ENCODE data around the gene HOXA1. TPM values are rescaled to one million over a fixed set of nuclear protein-coding genes. Genes with fewer than 3 reads are reported as not detected.
A peak's percentile ranks its signal among the peaks of the same experiment; 100 is the strongest.

HOXA1 gene
- total RNA-seq, 1 experiment from 2014 or later: 4.4 TPM

- H3K9me2 ChIP-seq (replicated peaks; ENCODE audit: insufficient read depth, low read length): no peaks in the 10 kb centered on the region
- H3K36me3 ChIP-seq (ENCODE audit: insufficient read depth, low read length): no peaks in the 10 kb centered on the region
- H3K4me3 ChIP-seq (ENCODE audit: low read length): no peak overlapping the region
- peaks cover 11% of the 10 kb centered on the region for H3K4me1 ChIP-seq (ENCODE audit: low read length)
- 0 out of 2 replicates have a peak, but pooled peaks cover 8% of the 10 kb centered on the region for H4K20me1 ChIP-seq (ENCODE audit: insufficient read depth, low read depth, low read length)
- H3K27me3 ChIP-seq (ENCODE audit: low read length): no peaks in the 10 kb centered on the region
- no peaks in the 10 kb centered on the region for H3K9me3 ChIP-seq (ENCODE audit: low read length)
- H3K4me2 ChIP-seq (ENCODE audit: low read depth, low read length, poor library complexity, severe bottlenecking): no peak overlapping the region
- no peak overlapping the region for H3K27ac ChIP-seq (ENCODE audit: low read length)
- no peak overlapping the region for H3K9ac ChIP-seq (ENCODE audit: low read length)
- DNase-seq: no peak
- no peak overlapping the region for H2AFZ ChIP-seq (ENCODE audit: low read length)
- peaks cover 15% of the 10 kb centered on the region for H3K79me2 ChIP-seq (ENCODE audit: low read length)
These were observed 5.6 kb upstream of the HOXA1 start for GRCh38 chr7:27101171-27101956.

DNA sequence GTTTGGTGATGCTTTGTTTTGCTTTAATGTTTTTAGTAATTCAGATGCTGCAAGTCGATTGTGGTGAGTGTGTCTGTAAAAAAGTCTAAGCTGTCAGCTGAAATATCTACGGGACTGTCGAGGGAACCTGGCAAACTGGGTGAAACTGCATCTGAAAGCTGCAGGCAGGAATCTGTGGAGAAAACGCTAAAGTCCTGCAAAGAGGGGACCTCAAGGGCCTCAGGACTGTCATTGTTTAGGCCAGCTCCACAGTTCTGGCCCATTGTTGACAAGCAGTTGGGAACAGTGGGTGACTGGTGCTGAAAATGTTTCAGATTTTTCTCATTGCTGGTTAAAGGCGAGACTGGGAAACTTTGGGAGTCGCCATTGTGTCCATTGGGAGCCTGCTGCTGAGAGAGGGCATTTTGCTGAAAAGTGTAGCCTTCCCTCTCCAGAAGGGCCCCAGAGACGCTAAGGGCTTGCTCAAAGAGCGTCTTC is 4.9 kb upstream of the HOXA1 start:
- H3K27ac ChIP-seq (ENCODE audit: low read length): no peak overlapping the region
- peaks cover 15% of the 10 kb centered on the region for H3K79me2 ChIP-seq (ENCODE audit: low read length)
- no peaks in the 10 kb centered on the region for H3K9me3 ChIP-seq (ENCODE audit: low read length)
- H3K36me3 ChIP-seq (ENCODE audit: insufficient read depth, low read length): no peaks in the 10 kb centered on the region
- no peak overlapping the region for H3K9ac ChIP-seq (ENCODE audit: low read length)
- H3K4me2 ChIP-seq (ENCODE audit: low read depth, low read length, poor library complexity, severe bottlenecking): no peak overlapping the region
- H2AFZ ChIP-seq (ENCODE audit: low read length): no peak overlapping the region
- H3K4me1 ChIP-seq (ENCODE audit: low read length): peaks cover 11% of the 10 kb centered on the region
- no peak for DNase-seq
- H4K20me1 ChIP-seq (ENCODE audit: insufficient read depth, low read depth, low read length): 0 out of 2 replicates have a peak, but pooled peaks cover 8% of the 10 kb centered on the region
- H3K4me3 ChIP-seq (ENCODE audit: low read length): no peak overlapping the region
- H3K9me2 ChIP-seq (replicated peaks; ENCODE audit: insufficient read depth, low read length): no peaks in the 10 kb centered on the region
- H3K27me3 ChIP-seq (ENCODE audit: low read length): no peaks in the 10 kb centered on the region

GRCh38 chr7:27099453-27100370 is 3.9 kb upstream of the HOXA1 start:
- Histone ChIP-seq H3K4me2 (ENCODE audit: low read depth, low read length, poor library complexity, severe bottlenecking) (no peak overlapping the region), H3K9ac (ENCODE audit: low read length) (no peak overlapping the region), H2AFZ (ENCODE audit: low read length) (no peak overlapping the region), H3K27ac (ENCODE audit: low read length) (no peak overlapping the region), H4K20me1 (ENCODE audit: insufficient read depth, low read depth, low read length) (0 out of 2 replicates have a peak, but pooled peaks cover under 1% of the 10 kb centered on the region), H3K36me3 (ENCODE audit: insufficient read depth, low read length) (no peaks in the 10 kb centered on the region), H3K9me2 (replicated peaks; ENCODE audit: insufficient read depth, low read length) (no peaks in the 10 kb centered on the region), H3K79me2 (ENCODE audit: low read length) (peaks cover 15% of the 10 kb centered on the region), H3K4me1 (ENCODE audit: low read length) (peaks cover 18% of the 10 kb centered on the region), H3K9me3 (ENCODE audit: low read length) (no peaks in the 10 kb centered on the region), H3K27me3 (ENCODE audit: low read length) (no peaks in the 10 kb centered on the region), H3K4me3 (ENCODE audit: low read length) (no peak overlapping the region)
- no peak for DNase-seq

GRCh38 chr7:27098578-27099451 is 3.0 kb upstream of the HOXA1 start:
- no peak for DNase-seq
- Histone ChIP-seq H3K9me2 (replicated peaks; ENCODE audit: insufficient read depth, low read length) (no peaks in the 10 kb centered on the region), H3K4me3 (ENCODE audit: low read length) (no peak overlapping the region), H3K27me3 (ENCODE audit: low read length) (no peaks in the 10 kb centered on the region), H3K36me3 (ENCODE audit: insufficient read depth, low read length) (no peaks in the 10 kb centered on the region), H4K20me1 (ENCODE audit: insufficient read depth, low read depth, low read length) (no peaks in the 10 kb centered on the region), H3K27ac (ENCODE audit: low read length) (no peak overlapping the region), H3K79me2 (ENCODE audit: low read length) (peaks cover 15% of the 10 kb centered on the region), H2AFZ (ENCODE audit: low read length) (no peak overlapping the region), H3K9me3 (ENCODE audit: low read length) (no peaks in the 10 kb centered on the region), H3K4me1 (ENCODE audit: low read length) (peaks cover 19% of the 10 kb centered on the region), H3K4me2 (ENCODE audit: low read depth, low read length, poor library complexity, severe bottlenecking) (no peak overlapping the region), H3K9ac (ENCODE audit: low read length) (no peak overlapping the region)

- H2AFZ ChIP-seq (ENCODE audit: low read length): no peak overlapping the region
- peaks cover 15% of the 10 kb centered on the region for H3K79me2 ChIP-seq (ENCODE audit: low read length)
- H3K4me3 ChIP-seq (ENCODE audit: low read length): peak overlapping the region; percentile 85; the same call in 1 of the 2 replicates
- no peaks in the 10 kb centered on the region for H3K9me2 ChIP-seq (replicated peaks; ENCODE audit: insufficient read depth, low read length)
- H3K9ac ChIP-seq (ENCODE audit: low read length): peak overlapping the region; percentile 84
- H4K20me1 ChIP-seq (ENCODE audit: insufficient read depth, low read depth, low read length): no peaks in the 10 kb centered on the region
- no peak for DNase-seq
- H3K4me1 ChIP-seq (ENCODE audit: low read length): peaks cover 19% of the 10 kb centered on the region
- H3K9me3 ChIP-seq (ENCODE audit: low read length): no peaks in the 10 kb centered on the region
- H3K36me3 ChIP-seq (ENCODE audit: insufficient read depth, low read length): no peaks in the 10 kb centered on the region
- H3K27ac ChIP-seq (ENCODE audit: low read length): peak overlapping the region; percentile 69
- H3K27me3 ChIP-seq (ENCODE audit: low read length): no peaks in the 10 kb centered on the region
- H3K4me2 ChIP-seq (ENCODE audit: low read depth, low read length, poor library complexity, severe bottlenecking): peak overlapping the region; percentile 75
These were observed 2.1 kb upstream of the HOXA1 start for GRCh38 chr7:27097686-27098577.

DNA sequence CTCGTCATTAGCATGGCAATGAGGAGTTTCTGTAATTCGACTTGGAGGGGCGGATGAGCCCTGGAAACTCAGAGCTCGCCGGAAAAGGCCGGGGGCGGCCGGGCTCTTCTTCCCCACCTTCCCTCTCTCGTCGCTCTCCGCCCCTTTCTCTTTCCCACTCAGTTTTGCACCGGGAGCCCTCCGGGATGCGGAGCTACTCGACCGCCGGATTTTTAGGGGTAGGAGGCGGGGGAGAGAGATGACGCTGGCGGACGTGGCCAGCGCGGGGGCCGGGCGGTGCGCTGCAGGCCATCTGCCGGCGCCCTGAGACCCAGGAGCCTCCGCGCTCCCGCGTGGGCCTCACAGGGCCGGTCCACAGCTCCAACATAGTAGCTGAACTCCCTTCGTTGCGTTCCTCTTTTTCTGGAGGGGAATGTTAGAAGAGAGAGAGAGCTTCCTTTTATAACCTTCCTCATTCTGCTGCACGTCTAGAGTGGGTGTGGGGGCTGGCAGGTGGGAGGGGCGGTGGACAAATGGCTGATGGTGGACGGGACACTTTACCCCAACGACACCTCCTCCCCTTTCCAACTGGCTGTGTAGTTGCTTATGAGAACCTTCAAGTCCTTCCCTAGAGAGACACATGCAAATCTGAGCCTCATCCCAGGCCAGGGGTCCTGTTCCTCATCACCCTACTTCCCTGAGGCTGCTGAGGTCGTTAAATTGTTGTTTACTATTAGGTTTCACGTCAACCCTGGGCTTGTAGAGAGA is 1.1 kb upstream of the HOXA1 start:
- peak overlapping the region; percentile 84; the same call in 1 of the 2 replicates for H2AFZ ChIP-seq (ENCODE audit: low read length)
- H3K27me3 ChIP-seq (ENCODE audit: low read length): no peaks in the 10 kb centered on the region

More for the DNA sequence above, 1.1 kb upstream of the HOXA1 start:
- H3K79me2 ChIP-seq (ENCODE audit: low read length): peaks cover 15% of the 10 kb centered on the region
- no peaks in the 10 kb centered on the region for H3K9me3 ChIP-seq (ENCODE audit: low read length)
- H3K4me1 ChIP-seq (ENCODE audit: low read length): peaks cover 19% of the 10 kb centered on the region
- H3K36me3 ChIP-seq (ENCODE audit: insufficient read depth, low read length): no peaks in the 10 kb centered on the region
- H3K27ac ChIP-seq (ENCODE audit: low read length): peak overlapping the region; percentile 69
- peak overlapping the region; percentile 85 for H3K4me3 ChIP-seq (ENCODE audit: low read length)
- H3K9ac ChIP-seq (ENCODE audit: low read length): peak overlapping the region; percentile 84
- H4K20me1 ChIP-seq (ENCODE audit: insufficient read depth, low read depth, low read length): no peaks in the 10 kb centered on the region
- H3K9me2 ChIP-seq (replicated peaks; ENCODE audit: insufficient read depth, low read length): no peaks in the 10 kb centered on the region
- peak; percentile 50 for DNase-seq
- peak overlapping the region; percentile 75 for H3K4me2 ChIP-seq (ENCODE audit: low read depth, low read length, poor library complexity, severe bottlenecking)

Data from Karpas-422 (cell line).